HG03442 (cell line): ENCODE measurements around the gene OST4.

Source experiments
- ATAC-seq: cut with Tn5 transposase; IDR thresholded peaks from one replicate; pipeline ENCODE4 v1.9.1; 2021; ENCODE audit warnings: mild to moderate bottlenecking, moderate library complexity; ENCODE audit not compliant: unreplicated experiment

Gene OST4

GRCh38 chr2:27027211-27027651 is 44.2 kb downstream of the OST4 start:
- no peak for ATAC-seq

- ATAC-seq, result no peak
Observed at GRCh38 chr2:27025861-27026851, 45.3 kb downstream of the OST4 start.

GRCh38 chr2:27025281-27025800 is 46.1 kb downstream of the OST4 start:
- no peak for ATAC-seq

GRCh38 chr2:27024812-27025211 is 46.6 kb downstream of the OST4 start:
- ATAC-seq, result no peak

- no peak for ATAC-seq
Observed at GRCh38 chr2:27024188-27024587, 47.3 kb downstream of the OST4 start.

- no peak for ATAC-seq
Observed at GRCh38 chr2:27023740-27024139, 47.7 kb downstream of the OST4 start.

GRCh38 chr2:27021253-27022049 is 50.0 kb downstream of the OST4 start:
- no peak for ATAC-seq
